ENCODE data around the gene SLC17A7. TPM values are rescaled to one million over a fixed set of nuclear protein-coding genes. Genes with fewer than 3 reads are reported as not detected.

SLC17A7 gene
- total and polyA plus RNA-seq, 2 of the 4 experiments (the other 2 are of a cell fraction): 0.03 TPM; not detected in 1

- WGBS, 2 experiments (ENCODE audit: extremely low coverage in 2 of 2, insufficient read length in 1 of 2): 45% methylated on average over 4 of the region's 14 CpGs; no CpG with 5 or more reads in 1 of the 2 experiments
- dilution Hi-C loops (cut with HindIII; ENCODE audit: low sequenced_read_pairs, unreplicated experiment) (no loop called here), in situ Hi-C loops (cut with MboI; ENCODE audit: low sequenced_read_pairs) (loop anchor here (10.0 kb wide), 1 partner anchor 53 kb away; the partner anchor contains the start of gene SLC17A7)
Measured at GRCh38 chr19:49391581-49392399, 49.5 kb downstream of the SLC17A7 start.

More at GRCh38 chr19:49391581-49392399, 49.5 kb downstream of the SLC17A7 start:
- H3K36me3 ChIP-seq (ENCODE audit: control insufficient read depth, insufficient read depth, low read length): no peaks in the 10 kb centered on the region
- H3K27me3 ChIP-seq (ENCODE audit: control insufficient read depth, insufficient read depth, low read length): peaks cover 46% of the 10 kb centered on the region
- DNase-seq: peak; percentile 60
- H3K23ac ChIP-seq (ENCODE audit: low read depth, low read length): no peak overlapping the region
- no peak overlapping the region for H3K18ac ChIP-seq (ENCODE audit: low read depth, low read length)
- intact Hi-C loops (cut with micrococcal nuclease): loop anchor here (1.0 kb wide), 1 partner anchor 52 kb away; no protein-coding TSS in a partner anchor
- no peak overlapping the region for H3K4ac ChIP-seq (ENCODE audit: low read depth, low read length)
- no peak overlapping the region for H4K8ac ChIP-seq (ENCODE audit: low read depth in 2 of 2, low read length in 2 of 2)
- no peak overlapping the region for H3K14ac ChIP-seq (replicated peaks; ENCODE audit: low read depth, low read length)
- TF ChIP-seq MXI1 (IDR thresholded peaks at IDR 0.05; ENCODE audit: borderline replicate concordance, low read depth, low read length): no peak
- no peak for TF ChIP-seq MAZ (IDR thresholded peaks at IDR 0.05; ENCODE audit: borderline replicate concordance, low read depth, low read length)
- peak; percentile 92 for TF ChIP-seq RAD21 (IDR thresholded peaks at IDR 0.05; ENCODE audit: low read length)
- peak; percentile 87 for TF ChIP-seq CTCF (conservative IDR thresholded peaks at IDR 0.05; ENCODE audit: low read depth, low read length)
- TF ChIP-seq RCOR1 (IDR thresholded peaks at IDR 0.05; ENCODE audit: insufficient replicate concordance, low read length): no peak
- peak; percentile 77 for TF ChIP-seq SMC3 (IDR thresholded peaks at IDR 0.05; ENCODE audit: low read depth, low read length)
- no peak for TF ChIP-seq MAFK (IDR thresholded peaks at IDR 0.05; ENCODE audit: low read depth, low read length)
- H3K56ac ChIP-seq (ENCODE audit: extremely low read depth, insufficient read depth, low read length): no peak overlapping the region
- no peak overlapping the region for H3K4me2 ChIP-seq (ENCODE audit: low read depth, low read length)
- peak; percentile 97 for ATAC-seq (ENCODE audit: low read depth)
- no peak overlapping the region for H4K5ac ChIP-seq (ENCODE audit: low read depth, low read length)
- H3K4me1 ChIP-seq (ENCODE audit: control insufficient read depth, insufficient read depth, low read length): no peaks in the 10 kb centered on the region
- H3K4me3 ChIP-seq (ENCODE audit: insufficient read depth, low read depth, low read length): no peak overlapping the region
- H3K27ac ChIP-seq (ENCODE audit: insufficient read depth, low read length): no peak overlapping the region
- ChIA-PET CTCF (interaction anchor here (0.6 to 1.4 kb wide), 6 partner anchors 17 to 180 kb away, joined by 3 to 5 read pairs (median 4); no protein-coding TSS in a partner anchor), POLR2A (ENCODE audit: unreplicated experiment) (no interaction called here)
- peak overlapping the region; percentile 37 for H2AK9ac ChIP-seq (replicated peaks; ENCODE audit: low read depth, low read length, poor library complexity)
- H3K9me1 ChIP-seq (ENCODE audit: insufficient read depth, low read length): no peaks in the 10 kb centered on the region
- H4K20me1 ChIP-seq (ENCODE audit: insufficient read depth, low read length): no peaks in the 10 kb centered on the region
- no peak overlapping the region for H2BK20ac ChIP-seq (ENCODE audit: low read depth, low read length)
- no peaks in the 10 kb centered on the region for H3K9me3 ChIP-seq (ENCODE audit: control insufficient read depth, insufficient read depth, low read length)
- H2AFZ ChIP-seq (replicated peaks; ENCODE audit: low read length, poor library complexity): peak overlapping the region; percentile 76
- no TSS peak for BruUV-seq (replicated peaks)
- no peaks in the 10 kb centered on the region for H3K79me1 ChIP-seq (ENCODE audit: low read depth in 1 of 2, low read length in 2 of 2)
- no peak overlapping the region; the same call in 1 of the 2 replicates for H2AK5ac ChIP-seq (ENCODE audit: low read depth, low read length)
- no peak overlapping the region for H2BK15ac ChIP-seq (ENCODE audit: low read depth, low read length)
- H3K9ac ChIP-seq (ENCODE audit: low read depth, low read length): no peak overlapping the region
- H4K91ac ChIP-seq (ENCODE audit: insufficient read depth, low read depth, low read length): no peak overlapping the region
- H2BK5ac ChIP-seq (ENCODE audit: low read depth, low read length, poor library complexity, severe bottlenecking): no peak overlapping the region
- no peak overlapping the region for H2BK120ac ChIP-seq (ENCODE audit: low read depth, low read length)

Measured in IMR-90 (cell line).